ENCODE results near the gene AGAP1.

GRCh38 chr2:235595422-235596010 is 101.7 kb downstream of the AGAP1 start:
- TF ChIP-seq EZH2 (IDR thresholded peaks at IDR 0.05; ENCODE audit: borderline replicate concordance, low read depth, low read length, severe bottlenecking) (no peak), CTCF (IDR thresholded peaks at IDR 0.05; ENCODE audit: extremely low read depth in 1 of 2, insufficient read depth in 1 of 2, low read depth in 1 of 2, low read length in 2 of 2) (peak; percentile 83), POLR2A (IDR thresholded peaks at IDR 0.05; ENCODE audit: low read depth, low read length) (no peak), JUN (IDR thresholded peaks at IDR 0.05; ENCODE audit: borderline replicate concordance, insufficient read depth, insufficient read length, low read depth) (no peak), MAX (IDR thresholded peaks at IDR 0.05; ENCODE audit: insufficient read depth, insufficient read length) (no peak), MYC (IDR thresholded peaks at IDR 0.05; ENCODE audit: low read depth, low read length) (no peak), POLR2AphosphoS5 (IDR thresholded peaks at IDR 0.05; ENCODE audit: insufficient read depth, low read depth, low read length) (no peak), FOS (IDR thresholded peaks at IDR 0.05; ENCODE audit: borderline replicate concordance, insufficient read depth, low read length) (no peak), GATA2 (IDR thresholded peaks at IDR 0.05; ENCODE audit: insufficient read depth, insufficient read length, low read depth, low read length) (no peak)

All from endothelial cell of umbilical vein (primary cell).